HS-27A (cell line): ENCODE measurements around the gene SLC12A2.
A peak's percentile ranks its signal among the peaks of the same experiment; 100 is the strongest.

ENCODE experiments used
- DNase-seq: peaks from one replicate; pipeline ENCODE4 v3.0.0-alpha.2; 2012; ENCODE audit warnings: low read depth, missing footprints

Gene SLC12A2

GRCh38 chr5:128083033-128083810 lies at the start of gene SLC12A2:
Gene SLC12A2, plus strand, starts transcription at chr5:128083766. Its CDS starts 189 bp downstream, at chr5:128083955.
- DNase-seq: peak; percentile 80

DNA sequence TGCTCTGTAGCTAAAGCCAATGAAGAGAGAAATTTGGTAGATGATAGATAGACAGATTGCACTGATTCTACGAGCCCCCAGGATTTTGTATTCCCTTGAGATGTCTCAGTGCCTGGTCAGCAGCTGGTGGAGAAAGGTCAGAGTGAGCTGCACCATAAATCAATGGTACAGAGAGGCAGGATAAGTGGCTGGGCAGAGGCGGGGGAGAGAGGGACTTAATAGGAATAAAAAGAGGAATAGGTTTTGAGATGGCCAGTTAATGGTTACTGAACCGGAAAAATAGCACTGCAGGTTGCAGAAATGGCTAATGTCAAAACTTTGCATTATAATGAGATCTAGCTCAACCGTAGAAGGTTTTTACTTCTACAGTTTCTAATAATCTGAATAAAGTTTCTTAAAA lies 47.9 kb upstream of the SLC12A2 start:
- DNase-seq: no peak

GRCh38 chr5:128036950-128037349 lies 46.6 kb upstream of the SLC12A2 start:
- no peak for DNase-seq

- DNase-seq: peak; percentile 36
Observed at GRCh38 chr5:128038643-128039042, 44.9 kb upstream of the SLC12A2 start.

DNA sequence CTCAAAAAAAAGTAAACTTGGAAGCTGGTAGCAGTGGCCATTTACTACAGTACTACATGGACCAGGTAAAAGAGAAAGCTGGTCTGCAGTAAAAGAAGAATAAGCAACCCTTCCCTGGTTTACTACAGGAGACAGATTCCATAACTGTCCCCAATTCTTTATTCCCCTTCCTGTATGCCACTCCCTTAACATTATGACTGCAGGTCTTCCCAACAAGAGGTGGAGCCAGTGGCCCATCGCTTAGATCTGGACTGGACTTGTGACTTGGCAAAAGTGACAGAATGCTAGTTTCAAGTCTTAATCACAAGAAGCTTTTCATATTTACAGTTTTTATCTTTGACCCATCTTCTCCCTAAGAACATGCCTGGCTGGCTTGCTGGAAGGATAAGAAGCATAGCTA lies 42.6 kb upstream of the SLC12A2 start:
- no peak for DNase-seq

DNA sequence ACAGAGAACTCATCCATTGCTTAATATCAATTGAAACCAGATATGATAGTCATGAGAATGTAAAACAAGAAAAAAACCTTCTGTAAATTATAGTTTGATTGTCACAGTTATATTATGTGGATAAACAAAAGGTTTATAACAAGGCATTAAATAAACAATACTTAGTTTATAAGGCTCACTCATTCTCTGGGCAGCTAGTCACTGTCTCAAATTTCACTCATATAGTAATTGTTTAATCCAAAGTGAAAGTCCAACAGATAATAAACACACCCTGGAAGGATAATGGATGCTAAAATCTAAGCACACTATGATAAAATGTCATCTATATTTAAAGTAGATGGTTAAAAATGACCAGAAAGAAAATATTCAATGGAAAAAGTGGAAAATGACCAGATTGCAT lies 30.8 kb upstream of the SLC12A2 start:
- DNase-seq: no peak

DNA sequence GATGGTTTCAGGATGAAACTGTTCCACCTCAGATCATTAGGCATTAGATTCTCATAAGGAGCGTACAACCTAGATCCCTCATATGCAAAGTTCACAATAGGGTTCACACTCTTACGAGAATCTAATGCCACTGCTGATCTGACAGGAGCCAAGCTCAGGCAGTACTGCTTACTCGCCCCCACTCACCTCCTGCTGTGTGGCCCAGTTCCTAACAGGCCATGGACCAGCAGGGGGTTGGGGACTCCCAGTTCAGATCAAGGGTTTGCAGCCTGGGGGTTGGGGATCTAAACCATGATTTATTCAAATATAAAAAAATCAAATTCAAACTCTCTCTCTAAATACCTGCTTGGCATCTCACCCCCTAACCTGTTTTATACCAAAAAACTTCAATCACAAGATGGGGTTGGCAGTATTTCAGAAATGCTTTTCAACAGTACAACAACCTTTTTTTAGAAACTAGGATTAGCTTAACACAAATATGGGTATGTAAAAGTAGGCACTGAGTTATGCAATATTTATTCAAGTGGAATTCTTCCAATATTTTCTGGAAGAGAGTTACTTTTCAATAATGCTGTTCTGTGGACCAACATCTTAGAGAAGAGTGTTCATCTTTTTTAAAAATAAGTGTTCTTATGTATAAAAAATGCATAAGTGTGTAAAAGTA lies 30.1 kb upstream of the SLC12A2 start:
- DNase-seq: no peak

DNA sequence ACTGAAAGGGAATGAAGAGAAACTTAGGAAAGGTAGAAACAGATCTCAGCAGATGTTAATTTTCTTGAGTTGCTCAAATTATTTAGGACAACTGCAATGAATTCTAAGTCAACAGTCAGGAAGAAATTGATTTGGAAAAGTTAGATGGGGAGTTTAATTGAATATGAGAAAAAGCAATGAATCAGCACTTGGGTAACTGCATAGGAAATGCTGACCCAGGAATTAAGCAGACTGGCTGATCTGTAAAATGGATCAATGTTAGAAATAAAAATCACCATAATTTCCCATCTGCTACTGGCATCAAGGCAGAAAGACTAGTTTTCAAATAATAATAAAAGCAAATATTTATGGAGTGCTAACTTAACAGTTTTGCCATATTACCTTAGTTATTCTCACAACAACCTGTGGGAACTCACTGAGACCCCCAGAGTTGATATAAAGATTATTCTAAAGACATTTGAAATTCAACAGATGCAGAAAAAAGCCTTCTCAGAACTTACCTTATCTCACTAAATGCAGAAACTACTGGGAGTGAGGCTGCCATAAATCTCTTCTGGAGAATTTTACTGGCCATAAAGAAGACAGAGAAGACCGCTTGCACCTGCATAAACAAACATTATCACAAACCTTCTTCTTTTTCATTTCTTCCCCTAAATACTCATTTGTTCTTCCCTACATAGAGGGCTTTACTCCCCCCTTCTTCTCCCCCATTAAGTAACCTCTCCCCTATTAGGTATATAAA lies 22.8 kb upstream of the SLC12A2 start:
- DNase-seq: no peak

DNA sequence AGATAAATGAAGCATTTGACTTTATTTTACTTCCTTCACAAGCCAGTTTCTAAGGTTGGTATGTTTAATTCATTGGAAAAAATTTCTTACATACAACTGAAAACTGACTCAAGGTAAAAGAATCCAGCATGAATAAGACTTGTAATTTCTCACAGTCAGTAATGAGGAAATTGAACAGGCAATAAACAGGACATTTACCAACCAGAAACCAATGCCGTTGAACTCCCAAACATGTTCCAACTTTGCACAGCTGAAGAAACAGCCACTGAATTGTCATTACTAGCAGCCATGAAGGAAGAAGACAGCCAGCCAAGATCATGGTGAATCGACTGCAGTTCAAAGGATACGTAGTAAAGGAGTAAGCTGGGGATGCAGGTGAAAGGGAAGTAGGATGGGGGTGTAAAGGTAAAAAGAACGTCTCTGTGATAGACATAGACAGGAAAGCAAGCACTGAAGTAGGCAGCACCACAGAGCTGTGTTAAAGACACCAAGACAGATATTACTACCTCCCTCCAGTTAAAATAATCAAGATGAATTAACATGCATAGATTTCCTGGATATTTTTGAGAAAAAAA lies 21.3 kb upstream of the SLC12A2 start:
- DNase-seq: no peak

GRCh38 chr5:128074171-128074570 lies 9.4 kb upstream of the SLC12A2 start:
- no peak for DNase-seq

- no peak for DNase-seq
Observed at GRCh38 chr5:128074953-128075352, 8.6 kb upstream of the SLC12A2 start.

- DNase-seq: no peak
Observed at GRCh38 chr5:128077526-128077925, 6.0 kb upstream of the SLC12A2 start.

GRCh38 chr5:128081111-128081851 lies 2.3 kb upstream of the SLC12A2 start:
- no peak for DNase-seq

DNA sequence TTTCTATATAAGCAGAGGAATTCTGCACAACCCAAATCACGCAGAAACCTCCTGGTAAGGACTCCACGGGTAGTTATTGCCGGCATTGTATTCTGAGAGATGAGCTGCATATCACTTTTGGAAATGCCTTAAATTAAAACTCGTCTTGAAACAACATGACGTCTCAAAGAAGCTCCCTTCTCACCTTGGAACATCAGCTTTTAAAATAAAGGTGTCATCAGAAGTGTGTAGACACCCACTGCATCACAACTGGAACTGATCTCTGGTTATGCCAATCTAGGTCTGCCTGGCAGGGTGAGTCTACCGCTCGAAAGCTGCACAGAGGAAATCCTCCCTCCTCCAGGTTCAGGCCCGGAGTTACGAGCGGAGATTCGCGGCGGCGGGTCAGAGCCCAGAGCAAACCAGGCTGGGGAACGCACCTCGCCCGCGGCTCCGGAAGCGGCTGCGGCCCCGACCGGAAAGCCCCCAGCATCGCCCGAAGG lies 974 bp upstream of the SLC12A2 start:
- DNase-seq: no peak

DNA sequence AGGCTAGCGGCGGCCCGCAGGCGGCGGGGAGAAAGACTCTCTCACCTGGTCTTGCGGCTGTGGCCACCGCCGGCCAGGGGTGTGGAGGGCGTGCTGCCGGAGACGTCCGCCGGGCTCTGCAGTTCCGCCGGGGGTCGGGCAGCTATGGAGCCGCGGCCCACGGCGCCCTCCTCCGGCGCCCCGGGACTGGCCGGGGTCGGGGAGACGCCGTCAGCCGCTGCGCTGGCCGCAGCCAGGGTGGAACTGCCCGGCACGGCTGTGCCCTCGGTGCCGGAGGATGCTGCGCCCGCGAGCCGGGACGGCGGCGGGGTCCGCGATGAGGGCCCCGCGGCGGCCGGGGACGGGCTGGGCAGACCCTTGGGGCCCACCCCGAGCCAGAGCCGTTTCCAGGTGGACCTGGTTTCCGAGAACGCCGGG lies 253 bp downstream of the SLC12A2 start:
- no peak for DNase-seq

DNA sequence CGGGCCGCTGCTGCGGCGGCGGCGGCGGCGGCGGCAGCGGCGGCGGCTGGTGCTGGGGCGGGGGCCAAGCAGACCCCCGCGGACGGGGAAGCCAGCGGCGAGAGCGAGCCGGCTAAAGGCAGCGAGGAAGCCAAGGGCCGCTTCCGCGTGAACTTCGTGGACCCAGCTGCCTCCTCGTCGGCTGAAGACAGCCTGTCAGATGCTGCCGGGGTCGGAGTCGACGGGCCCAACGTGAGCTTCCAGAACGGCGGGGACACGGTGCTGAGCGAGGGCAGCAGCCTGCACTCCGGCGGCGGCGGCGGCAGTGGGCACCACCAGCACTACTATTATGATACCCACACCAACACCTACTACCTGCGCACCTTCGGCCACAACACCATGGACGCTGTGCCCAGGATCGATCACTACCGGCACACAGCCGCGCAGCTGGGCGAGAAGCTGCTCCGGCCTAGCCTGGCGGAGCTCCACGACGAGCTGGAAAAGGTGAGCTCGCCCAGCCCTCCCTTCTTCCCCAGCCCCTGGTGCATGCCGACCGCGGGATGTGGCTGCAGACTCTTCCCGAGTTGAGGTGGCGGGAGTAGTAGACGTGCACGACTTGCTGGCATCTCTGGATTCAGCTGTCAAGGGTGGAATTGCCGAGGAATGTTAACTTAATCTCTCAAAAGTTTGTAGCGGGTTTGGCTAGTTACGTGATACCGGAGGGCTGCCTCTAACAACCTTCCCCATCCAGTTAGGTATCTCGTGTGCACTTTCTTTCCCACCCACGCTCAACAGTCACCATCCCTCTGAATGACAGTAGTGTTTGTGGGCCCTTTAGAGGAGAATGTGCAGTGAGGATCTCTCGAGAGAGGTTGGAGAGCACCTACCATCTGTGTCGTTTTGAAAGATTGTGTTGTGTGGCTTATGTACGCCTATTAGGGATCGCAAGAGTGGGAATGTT lies 932 bp downstream of the SLC12A2 start:
- no peak for DNase-seq

- no peak for DNase-seq
Observed at GRCh38 chr5:128085413-128085812, 1.8 kb downstream of the SLC12A2 start.

- no peak for DNase-seq
Observed at GRCh38 chr5:128091579-128091978, 8.0 kb downstream of the SLC12A2 start.

- DNase-seq: no peak
Observed at GRCh38 chr5:128092144-128092543, 8.6 kb downstream of the SLC12A2 start.

DNA sequence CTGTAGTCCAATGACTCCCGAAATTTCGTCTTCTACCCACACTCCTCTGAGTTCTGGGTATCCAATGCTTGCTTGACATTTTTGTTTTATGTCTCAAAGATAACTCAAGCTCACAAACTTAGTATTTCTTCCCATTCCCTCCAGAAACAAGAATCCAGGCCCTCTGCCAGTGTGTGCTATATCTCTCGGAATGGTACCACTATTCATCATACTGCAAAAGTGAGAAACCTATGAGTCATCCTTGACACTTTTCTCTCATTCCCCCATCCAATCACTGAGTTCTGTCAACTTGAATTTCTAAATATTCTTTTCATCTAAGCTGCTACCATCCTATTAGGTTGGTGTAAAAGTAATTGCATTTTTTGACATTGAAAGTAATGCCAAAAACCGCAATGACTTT lies 9.8 kb downstream of the SLC12A2 start:
- DNase-seq: no peak

DNA sequence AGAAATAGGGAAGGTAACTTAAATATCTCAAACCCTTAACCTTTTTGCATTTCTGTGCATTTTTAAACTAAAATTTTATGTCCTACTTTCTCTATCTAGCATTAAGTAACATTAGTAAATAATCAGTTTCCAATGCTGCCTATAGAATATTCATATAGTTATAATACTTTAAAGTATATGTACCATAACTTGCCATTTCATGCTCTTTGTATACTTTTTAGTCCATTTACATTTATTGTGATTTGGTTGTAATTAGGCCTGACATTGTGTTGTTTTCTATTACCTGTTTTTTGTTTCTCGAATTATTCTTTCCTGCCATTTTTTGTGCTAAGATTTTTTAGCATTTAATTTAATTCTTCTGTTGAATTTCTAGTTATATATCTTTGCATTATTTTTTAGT lies 13.7 kb downstream of the SLC12A2 start:
- no peak for DNase-seq
